HEK293T (cell line): Measurements from ENCODE around the gene PITPNM1.

Experiments used
- ARNT ChIP-seq: fragments of 450-650 bp; IDR thresholded peaks from 2 replicates; pipeline ENCODE4 v1.6.1; 2017; ENCODE audit warnings: mild to moderate bottlenecking
- BHLHE40 ChIP-seq: fragments of 450-650 bp; IDR thresholded peaks from 2 replicates; pipeline ENCODE4 v1.6.1; 2016; ENCODE audit warnings: mild to moderate bottlenecking, moderate library complexity, borderline replicate concordance
- L3MBTL2 ChIP-seq: fragments of 450-650 bp; conservative IDR thresholded peaks from 2 replicates; pipeline ENCODE4 v1.6.1; 2016; ENCODE audit warnings: mild to moderate bottlenecking
- SUZ12 ChIP-seq: fragments of 450-650 bp; IDR thresholded peaks from 2 replicates; pipeline ENCODE4 v1.6.1; 2016; ENCODE audit warnings: mild to moderate bottlenecking
- ZNF384 ChIP-seq: fragments of 450-650 bp; IDR thresholded peaks from 2 replicates; pipeline ENCODE4 v1.6.1; 2016

GRCh38 chr11:67495234-67496005 lies 9.7 kb downstream of the PITPNM1 start:
- TF ChIP-seq SUZ12 = no peak
- TF ChIP-seq L3MBTL2 = no peak
- TF ChIP-seq ARNT = no peak
- no peak for TF ChIP-seq ZNF384
- no peak for TF ChIP-seq BHLHE40
